ENCODE data around the gene AP2A2. TPM values are rescaled to one million over a fixed set of nuclear protein-coding genes. Genes with fewer than 3 reads are reported as not detected.

Gene AP2A2
- total and polyA plus RNA-seq, 2 donors = 14.6 to 57.2 TPM

- DNase-seq (ENCODE audit: low read depth in 6 of 9, low spot score in 9 of 9) = no peak
- 56% methylated on average over 11 of the region's 11 CpGs for WGBS
- Histone ChIP-seq H3K4me3 (ENCODE audit: low read length in 2 of 2) (no peak overlapping the region), H3K4me1 (ENCODE audit: control insufficient read depth in 2 of 2, insufficient read depth in 2 of 2, low read length in 2 of 2) (peaks cover 18 to 35% of the 10 kb centered on the region in 2 donors), H3K36me3 (ENCODE audit: control insufficient read depth in 2 of 2, insufficient read depth in 2 of 2, low read length in 1 of 2) (peaks cover 12 to 15% of the 10 kb centered on the region in 2 donors), H3K27ac (ENCODE audit: low read depth in 1 of 2, low read length in 1 of 2) (peak overlapping the region; percentile 46 to 76), H3K9me3 (ENCODE audit: control insufficient read depth in 2 of 2, insufficient read depth in 1 of 2, low read length in 1 of 2) (no peaks in the 10 kb centered on the region), H3K27me3 (ENCODE audit: control insufficient read depth in 2 of 2, insufficient read depth in 1 of 2, low read length in 1 of 2) (no peaks in the 10 kb centered on the region)
These were observed 14.9 kb downstream of the AP2A2 start for GRCh38 chr11:940496-941135.

GRCh38 chr11:942823-943222, 17.2 kb downstream of the AP2A2 start:
- no peaks in the 10 kb centered on the region for H3K9me3 ChIP-seq (ENCODE audit: control insufficient read depth in 2 of 2, insufficient read depth in 1 of 2, low read length in 1 of 2)
- H3K36me3 ChIP-seq (ENCODE audit: control insufficient read depth in 2 of 2, insufficient read depth in 2 of 2, low read length in 1 of 2) = peaks cover 18 to 26% of the 10 kb centered on the region in 2 donors
- no peak for DNase-seq (ENCODE audit: low read depth in 6 of 9, low spot score in 9 of 9)
- H3K4me1 ChIP-seq (ENCODE audit: control insufficient read depth in 2 of 2, insufficient read depth in 2 of 2, low read length in 2 of 2) = peaks cover 7 to 18% of the 10 kb centered on the region in 2 donors
- no peaks in the 10 kb centered on the region for H3K27me3 ChIP-seq (ENCODE audit: control insufficient read depth in 2 of 2, insufficient read depth in 1 of 2, low read length in 1 of 2)
- H3K27ac ChIP-seq (ENCODE audit: low read depth in 1 of 2, low read length in 1 of 2) = no peak overlapping the region
- 93% methylated on average over 9 of the region's 9 CpGs for WGBS
- H3K4me3 ChIP-seq (ENCODE audit: low read length in 2 of 2) = no peak overlapping the region

- no peak for DNase-seq (ENCODE audit: low read depth in 6 of 9, low spot score in 9 of 9)
- peaks cover 0 to 7% of the 10 kb centered on the region in 2 donors for H3K9me3 ChIP-seq (ENCODE audit: control insufficient read depth in 2 of 2, insufficient read depth in 1 of 2, low read length in 1 of 2)
- H3K27ac ChIP-seq (ENCODE audit: low read depth in 1 of 2, low read length in 1 of 2) = no peak overlapping the region
- 92% methylated on average over 13 of the region's 13 CpGs for WGBS
- H3K36me3 ChIP-seq (ENCODE audit: control insufficient read depth in 2 of 2, insufficient read depth in 2 of 2, low read length in 1 of 2) = peaks cover 18 to 27% of the 10 kb centered on the region in 2 donors
- H3K27me3 ChIP-seq (ENCODE audit: control insufficient read depth in 2 of 2, insufficient read depth in 1 of 2, low read length in 1 of 2) = no peaks in the 10 kb centered on the region
- H3K4me1 ChIP-seq (ENCODE audit: control insufficient read depth in 2 of 2, insufficient read depth in 2 of 2, low read length in 2 of 2) = peaks cover 7 to 13% of the 10 kb centered on the region in 2 donors
- H3K4me3 ChIP-seq (ENCODE audit: low read length in 2 of 2) = no peak overlapping the region
These were observed 19.2 kb downstream of the AP2A2 start for GRCh38 chr11:944711-945470.

- 86% methylated on average over 9 of the region's 9 CpGs for WGBS
- Histone ChIP-seq H3K36me3 (ENCODE audit: control insufficient read depth in 2 of 2, insufficient read depth in 2 of 2, low read length in 1 of 2) (peaks cover 18 to 27% of the 10 kb centered on the region in 2 donors), H3K27me3 (ENCODE audit: control insufficient read depth in 2 of 2, insufficient read depth in 1 of 2, low read length in 1 of 2) (no peaks in the 10 kb centered on the region), H3K4me3 (ENCODE audit: low read length in 2 of 2) (no peak overlapping the region), H3K9me3 (ENCODE audit: control insufficient read depth in 2 of 2, insufficient read depth in 1 of 2, low read length in 1 of 2) (peaks cover 0 to 7% of the 10 kb centered on the region in 2 donors), H3K27ac (ENCODE audit: low read depth in 1 of 2, low read length in 1 of 2) (no peak overlapping the region), H3K4me1 (ENCODE audit: control insufficient read depth in 2 of 2, insufficient read depth in 2 of 2, low read length in 2 of 2) (peaks cover 0 to 2% of the 10 kb centered on the region in 2 donors)
- no peak for DNase-seq (ENCODE audit: low read depth in 6 of 9, low spot score in 9 of 9)
These were observed 20.3 kb downstream of the AP2A2 start for GRCh38 chr11:945986-946385.

- H3K4me3 ChIP-seq (ENCODE audit: low read length in 2 of 2) = no peak overlapping the region
- DNase-seq (ENCODE audit: low read depth in 6 of 9, low spot score in 9 of 9) = no peak
- no peaks in the 10 kb centered on the region for H3K4me1 ChIP-seq (ENCODE audit: control insufficient read depth in 2 of 2, insufficient read depth in 2 of 2, low read length in 2 of 2)
- H3K9me3 ChIP-seq (ENCODE audit: control insufficient read depth in 2 of 2, insufficient read depth in 1 of 2, low read length in 1 of 2) = peaks cover 0 to 7% of the 10 kb centered on the region in 2 donors
- peaks cover 18 to 25% of the 10 kb centered on the region in 2 donors for H3K36me3 ChIP-seq (ENCODE audit: control insufficient read depth in 2 of 2, insufficient read depth in 2 of 2, low read length in 1 of 2)
- 99% methylated on average over 4 of the region's 4 CpGs for WGBS
- H3K27ac ChIP-seq (ENCODE audit: low read depth in 1 of 2, low read length in 1 of 2) = no peak overlapping the region
- H3K27me3 ChIP-seq (ENCODE audit: control insufficient read depth in 2 of 2, insufficient read depth in 1 of 2, low read length in 1 of 2) = no peaks in the 10 kb centered on the region
These were observed 22.1 kb downstream of the AP2A2 start for GRCh38 chr11:947744-948143.

- Histone ChIP-seq H3K27ac (ENCODE audit: low read depth in 1 of 2, low read length in 1 of 2) (no peak overlapping the region), H3K9me3 (ENCODE audit: control insufficient read depth in 2 of 2, insufficient read depth in 1 of 2, low read length in 1 of 2) (peaks cover 0 to 7% of the 10 kb centered on the region in 2 donors)
- 99% methylated on average over 9 of the region's 9 CpGs for WGBS
These were observed 25.8 kb downstream of the AP2A2 start for GRCh38 chr11:951507-951906.

GRCh38 chr11:952406-953385, 27.0 kb downstream of the AP2A2 start:
- Histone ChIP-seq H3K9me3 (ENCODE audit: control insufficient read depth in 2 of 2, insufficient read depth in 1 of 2, low read length in 1 of 2) (peaks cover 0 to 7% of the 10 kb centered on the region in 2 donors), H3K36me3 (ENCODE audit: control insufficient read depth in 2 of 2, insufficient read depth in 2 of 2, low read length in 1 of 2) (peaks cover 1 to 10% of the 10 kb centered on the region in 2 donors), H3K27ac (ENCODE audit: low read depth in 1 of 2, low read length in 1 of 2) (no peak overlapping the region), H3K27me3 (ENCODE audit: control insufficient read depth in 2 of 2, insufficient read depth in 1 of 2, low read length in 1 of 2) (no peaks in the 10 kb centered on the region), H3K4me1 (ENCODE audit: control insufficient read depth in 2 of 2, insufficient read depth in 2 of 2, low read length in 2 of 2) (peaks cover 0 to 5% of the 10 kb centered on the region in 2 donors), H3K4me3 (ENCODE audit: low read length in 2 of 2) (no peak overlapping the region)
- WGBS = 93% methylated on average over 18 of the region's 18 CpGs
- no peak for DNase-seq (ENCODE audit: low read depth in 6 of 9, low spot score in 9 of 9)

More at GRCh38 chr11:951507-951906, 25.8 kb downstream of the AP2A2 start:
- peaks cover 0 to 10% of the 10 kb centered on the region in 2 donors for H3K36me3 ChIP-seq (ENCODE audit: control insufficient read depth in 2 of 2, insufficient read depth in 2 of 2, low read length in 1 of 2)
- no peak overlapping the region for H3K4me3 ChIP-seq (ENCODE audit: low read length in 2 of 2)
- peaks cover 0 to 5% of the 10 kb centered on the region in 2 donors for H3K4me1 ChIP-seq (ENCODE audit: control insufficient read depth in 2 of 2, insufficient read depth in 2 of 2, low read length in 2 of 2)
- H3K27me3 ChIP-seq (ENCODE audit: control insufficient read depth in 2 of 2, insufficient read depth in 1 of 2, low read length in 1 of 2) = no peaks in the 10 kb centered on the region
- no peak for DNase-seq (ENCODE audit: low read depth in 6 of 9, low spot score in 9 of 9)

- no peak overlapping the region for H3K27ac ChIP-seq (ENCODE audit: low read depth in 1 of 2, low read length in 1 of 2)
- WGBS = 92% methylated on average over 13 of the region's 13 CpGs
- no peaks in the 10 kb centered on the region for H3K27me3 ChIP-seq (ENCODE audit: control insufficient read depth in 2 of 2, insufficient read depth in 1 of 2, low read length in 1 of 2)
- H3K9me3 ChIP-seq (ENCODE audit: control insufficient read depth in 2 of 2, insufficient read depth in 1 of 2, low read length in 1 of 2) = peaks cover 0 to 7% of the 10 kb centered on the region in 2 donors
- peaks cover 3 to 11% of the 10 kb centered on the region in 2 donors for H3K36me3 ChIP-seq (ENCODE audit: control insufficient read depth in 2 of 2, insufficient read depth in 2 of 2, low read length in 1 of 2)
- peaks cover 0 to 5% of the 10 kb centered on the region in 2 donors for H3K4me1 ChIP-seq (ENCODE audit: control insufficient read depth in 2 of 2, insufficient read depth in 2 of 2, low read length in 2 of 2)
- DNase-seq (ENCODE audit: low read depth in 6 of 9, low spot score in 9 of 9) = no peak
- no peak overlapping the region for H3K4me3 ChIP-seq (ENCODE audit: low read length in 2 of 2)
These were observed 27.8 kb downstream of the AP2A2 start for GRCh38 chr11:953512-953911.

Data from thymus (tissue), 11 donors.